ENCODE data around the gene AATK.
"Not testable (repeated sequence)": the region's sequence is repeated elsewhere in the genome, so short reads cannot be mapped to it uniquely, and the experiment has no call there.

The AATK gene

DNA sequence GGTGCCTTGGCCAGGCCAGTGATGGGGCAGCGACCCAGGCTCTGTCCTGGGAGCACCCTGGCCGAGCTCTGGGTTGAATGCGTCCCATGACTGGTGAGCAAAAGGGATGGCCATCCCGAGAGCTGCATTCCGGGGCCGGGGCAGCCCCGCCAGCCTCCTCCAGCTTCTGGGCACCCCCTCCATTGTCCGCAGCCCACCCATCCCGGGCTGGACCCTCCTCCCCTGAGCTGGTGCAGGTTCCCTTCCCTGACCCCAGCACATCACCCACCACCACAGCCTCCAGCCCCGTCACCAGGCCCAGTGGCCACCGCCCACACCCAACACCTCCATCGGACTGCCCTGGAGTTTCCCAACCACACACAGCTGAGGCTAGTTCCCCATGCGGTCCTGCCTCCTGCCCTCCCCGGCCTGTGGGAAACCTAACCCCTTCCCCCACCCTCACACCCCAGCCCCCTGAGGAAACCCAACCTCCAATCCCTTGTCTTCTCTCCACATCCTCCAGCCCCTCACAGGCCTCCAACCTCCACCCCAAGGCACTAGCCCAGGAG is 17.0 kb downstream of the AATK start:
- in situ Hi-C loops (cut with HindIII; ENCODE audit: low sequenced_read_pairs) = no loop called here

DNA sequence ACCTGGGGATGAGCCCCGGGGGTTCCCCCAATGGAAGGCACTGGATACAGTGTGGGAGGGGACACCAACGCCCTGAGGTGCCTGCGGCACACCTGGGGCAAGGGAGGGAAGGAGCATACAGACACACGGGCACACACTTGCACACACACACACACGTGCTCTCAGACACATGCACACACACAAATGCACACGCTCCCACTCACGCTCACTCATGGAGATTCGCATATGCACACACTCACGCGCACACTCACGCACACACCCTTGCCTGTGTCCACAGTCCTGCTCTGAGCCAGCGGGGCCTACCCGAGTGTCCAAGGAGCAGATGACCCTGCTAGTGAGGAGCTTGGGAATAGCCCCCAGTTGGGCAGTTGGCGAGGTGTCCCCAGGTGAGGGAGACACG is 17.4 kb downstream of the AATK start:
- in situ Hi-C loops (cut with HindIII; ENCODE audit: low sequenced_read_pairs) = no loop called here

DNA sequence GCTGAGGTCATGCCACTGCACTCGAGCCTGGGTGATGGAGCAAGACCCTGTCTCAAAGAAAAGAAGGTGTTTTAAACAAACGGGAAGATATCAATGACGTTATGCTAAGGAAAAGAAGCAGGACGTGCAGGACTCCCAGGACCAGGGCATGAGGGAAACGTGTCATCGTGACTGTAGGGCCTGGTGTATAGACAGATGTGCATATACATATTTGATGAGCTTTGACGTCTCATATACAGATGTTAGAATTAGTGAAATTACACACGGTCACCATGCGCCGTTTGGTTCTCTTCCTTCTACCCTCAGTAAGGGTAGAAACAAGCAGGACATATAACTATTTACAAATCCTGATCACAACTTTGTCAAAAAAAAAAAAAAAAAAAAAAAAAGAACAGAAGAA is 18.3 kb downstream of the AATK start:
- in situ Hi-C loops (cut with HindIII; ENCODE audit: low sequenced_read_pairs) = no loop called here

DNA sequence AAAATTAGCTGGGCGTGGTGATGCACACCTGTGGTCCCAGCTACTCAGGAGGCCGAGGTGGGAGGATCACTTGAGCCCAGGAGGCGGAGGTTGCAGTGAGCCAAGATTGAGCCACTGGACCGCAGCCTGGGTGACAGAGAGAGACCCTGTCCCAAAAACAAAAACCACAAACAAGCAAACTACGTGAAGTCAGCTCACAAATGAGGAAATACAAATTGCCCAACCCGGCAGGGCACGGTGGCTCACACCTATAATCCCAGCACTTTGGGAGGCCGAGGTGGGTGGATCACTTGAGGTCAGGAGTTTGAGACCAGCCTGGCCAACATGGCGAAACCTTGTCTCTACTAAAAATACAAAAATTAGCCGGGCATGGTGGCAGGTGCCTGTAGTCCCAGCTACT is 19.8 kb downstream of the AATK start:
- in situ Hi-C loops (cut with HindIII; ENCODE audit: low sequenced_read_pairs) = not testable (repeated sequence)

DNA sequence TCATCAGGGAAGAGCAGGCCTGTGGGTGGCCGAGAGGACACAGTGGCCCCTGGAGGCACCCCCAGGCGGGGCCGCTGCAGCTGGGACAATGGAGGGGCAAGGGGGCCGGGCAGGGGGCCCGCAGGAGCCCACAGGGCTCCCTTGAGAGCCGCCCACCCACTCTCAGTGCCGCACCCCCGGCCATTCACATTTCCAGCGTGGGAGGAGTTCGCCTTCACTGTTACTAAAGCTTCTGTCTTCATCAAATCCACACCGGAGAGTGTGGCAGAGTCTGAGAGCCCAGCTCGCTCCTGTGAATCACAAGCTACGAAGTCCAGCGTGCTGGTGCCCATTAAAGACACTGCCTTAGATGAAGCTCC is 21.6 kb downstream of the AATK start:
- in situ Hi-C loops (cut with HindIII; ENCODE audit: low sequenced_read_pairs) = loop anchor here (5.0 kb wide), 1 partner anchor 43 kb away; no protein-coding TSS in a partner anchor

DNA sequence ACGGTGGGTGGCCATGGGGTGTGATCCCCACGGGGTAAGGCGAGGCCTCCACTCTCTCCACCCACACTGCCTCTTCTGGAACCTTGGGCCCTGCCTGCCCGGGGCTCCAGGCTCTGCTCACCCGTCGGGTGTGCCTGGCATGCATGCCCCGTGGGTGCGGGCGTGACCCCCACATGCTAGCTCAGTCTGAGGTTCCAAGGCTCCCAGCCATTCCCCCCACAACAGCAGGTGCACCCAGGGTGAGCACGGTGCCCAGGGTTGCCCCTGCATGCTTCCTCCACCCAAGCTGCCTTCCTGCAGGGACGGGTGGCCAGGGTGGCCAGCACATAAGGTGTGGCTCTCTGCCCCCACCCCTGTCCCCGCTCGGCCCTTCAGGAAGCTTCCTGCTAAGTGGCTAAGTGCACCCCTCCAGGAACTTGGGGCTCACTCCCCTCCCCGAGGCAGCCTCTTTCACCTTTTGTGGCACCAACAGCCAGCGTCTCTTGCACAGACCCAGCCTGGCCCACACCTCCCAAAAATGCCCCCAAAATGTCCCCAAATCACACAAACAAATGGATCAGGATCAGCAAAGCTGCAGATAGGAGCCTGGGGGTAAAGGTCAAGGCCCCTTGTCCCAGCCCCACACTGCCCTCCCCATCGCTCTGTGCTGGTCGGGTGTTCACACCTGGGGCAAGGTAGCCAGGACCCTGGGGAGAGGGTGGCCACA is 22.2 kb downstream of the AATK start:
- in situ Hi-C loops (cut with HindIII; ENCODE audit: low sequenced_read_pairs) = loop anchor here (5.0 kb wide), 1 partner anchor 43 kb away; no protein-coding TSS in a partner anchor

DNA sequence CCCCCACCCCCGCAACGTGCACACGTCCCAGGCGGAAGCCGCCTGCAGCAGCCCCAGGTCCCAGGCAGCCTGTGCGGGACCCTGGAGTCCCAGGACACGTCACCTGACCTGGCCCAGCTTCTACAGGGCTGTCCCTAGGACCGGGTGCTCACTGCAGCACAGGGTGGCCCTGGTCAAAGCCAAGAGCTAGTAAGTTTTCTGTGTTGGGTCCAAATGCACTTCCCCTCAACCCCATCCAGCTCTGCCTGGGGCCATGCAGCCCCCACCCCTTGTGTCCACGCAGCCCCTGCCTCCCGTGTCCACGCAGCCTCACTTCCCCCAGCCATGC is 22.9 kb downstream of the AATK start:
- in situ Hi-C loops (cut with HindIII; ENCODE audit: low sequenced_read_pairs) = loop anchor here (5.0 kb wide), 1 partner anchor 44 kb away; no protein-coding TSS in a partner anchor

DNA sequence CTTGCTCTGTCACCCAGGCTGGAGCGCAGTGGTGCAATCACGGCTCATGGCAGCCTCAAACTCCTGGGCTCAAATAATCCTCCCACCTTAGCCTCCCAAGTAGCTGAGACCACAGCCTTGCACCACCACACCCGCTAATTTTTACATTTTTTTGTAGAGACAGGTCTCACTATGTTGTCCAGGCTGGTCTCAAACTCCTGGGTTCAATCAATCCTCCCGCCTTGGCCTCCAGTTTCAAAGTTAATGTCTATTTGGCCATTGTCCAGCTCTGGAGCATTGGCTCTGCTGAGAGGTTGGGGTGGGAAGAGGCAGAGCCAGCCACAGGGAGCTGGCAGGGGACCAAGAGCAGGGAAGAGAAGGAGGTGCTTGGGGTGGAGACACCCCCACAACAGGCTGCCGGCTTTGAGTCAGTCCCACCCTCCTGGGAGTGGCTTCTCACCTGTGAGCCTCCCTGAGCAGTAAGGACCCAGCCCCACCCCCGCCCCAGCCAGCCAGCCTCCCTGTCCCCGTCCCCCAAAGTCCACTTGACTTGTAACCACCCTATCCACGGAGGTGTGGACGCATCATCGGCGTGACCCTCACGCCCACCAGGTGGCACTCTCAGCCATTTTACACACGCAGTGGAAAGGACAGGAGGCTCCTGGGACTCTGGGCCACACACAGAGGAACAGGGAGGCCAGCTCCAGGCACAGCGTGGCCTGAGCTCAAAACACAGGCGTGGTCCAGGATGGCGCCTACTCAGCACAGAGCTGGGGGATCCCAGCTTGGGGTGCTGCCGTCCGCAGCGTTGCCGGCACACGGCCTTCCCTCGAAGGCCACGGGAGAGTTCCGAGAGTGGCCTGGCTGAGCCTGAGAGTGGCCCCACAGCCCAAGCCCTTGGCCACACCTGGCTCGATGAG is 23.5 kb downstream of the AATK start:
- in situ Hi-C loops (cut with HindIII; ENCODE audit: low sequenced_read_pairs) = loop anchor here (5.0 kb wide), 1 partner anchor 45 kb away; no protein-coding TSS in a partner anchor

GRCh38 chr17:81140695-81141094 is 25.3 kb downstream of the AATK start:
- in situ Hi-C loops (cut with HindIII; ENCODE audit: low sequenced_read_pairs) = loop anchor here (5.0 kb wide), 1 partner anchor 47 kb away; no protein-coding TSS in a partner anchor

DNA sequence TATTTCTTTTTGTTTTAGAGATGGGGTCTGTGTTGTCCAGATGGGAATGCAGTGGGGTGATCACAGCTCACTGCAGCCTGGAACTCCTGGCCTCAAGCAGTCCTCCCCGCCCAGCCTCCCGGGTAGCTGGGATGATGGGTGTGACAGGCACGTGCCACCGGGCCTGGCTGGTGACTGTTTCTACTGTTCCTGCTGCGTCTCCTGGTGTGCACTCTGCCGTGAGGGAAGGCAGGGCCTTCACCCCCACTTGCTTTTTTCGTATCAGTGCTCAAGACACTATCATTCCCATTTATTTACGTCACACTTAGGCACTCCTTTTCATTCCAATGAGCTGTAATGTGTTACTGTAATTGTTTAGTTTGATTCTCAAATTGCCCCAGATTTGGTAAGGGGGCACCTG is 26.0 kb downstream of the AATK start:
- in situ Hi-C loops (cut with HindIII; ENCODE audit: low sequenced_read_pairs) = loop anchor here (5.0 kb wide), 1 partner anchor 47 kb away; no protein-coding TSS in a partner anchor

DNA sequence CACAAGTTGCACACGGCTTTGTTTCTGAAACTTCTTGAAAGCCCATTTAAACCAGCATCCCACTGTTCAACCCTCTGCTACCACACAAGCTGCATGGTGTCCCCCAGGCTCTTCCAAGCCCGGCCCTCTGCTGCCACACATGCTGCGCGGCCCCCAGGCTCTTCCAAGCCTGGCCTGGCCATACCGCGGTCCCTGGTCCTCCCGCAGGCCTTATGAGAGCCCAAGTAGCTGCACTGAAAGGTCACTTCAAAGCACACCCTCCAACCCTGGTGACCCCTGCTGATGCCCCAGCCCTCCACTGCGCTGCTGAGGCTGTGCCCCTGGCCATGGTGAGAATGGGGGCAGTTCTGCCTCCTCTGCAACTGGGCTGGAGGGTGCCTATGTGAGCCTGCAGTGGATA is 26.6 kb downstream of the AATK start:
- in situ Hi-C loops (cut with HindIII; ENCODE audit: low sequenced_read_pairs) = no loop called here

- in situ Hi-C loops (cut with HindIII; ENCODE audit: low sequenced_read_pairs) = no loop called here
Observed at GRCh38 chr17:81138500-81138899, 27.5 kb downstream of the AATK start.

GRCh38 chr17:81138083-81138482 is 27.9 kb downstream of the AATK start:
- in situ Hi-C loops (cut with HindIII; ENCODE audit: low sequenced_read_pairs) = no loop called here

GRCh38 chr17:81137248-81137647 is 28.8 kb downstream of the AATK start:
- in situ Hi-C loops (cut with HindIII; ENCODE audit: low sequenced_read_pairs) = no loop called here

- in situ Hi-C loops (cut with HindIII; ENCODE audit: low sequenced_read_pairs) = no loop called here
Observed at GRCh38 chr17:81136366-81136765, 29.7 kb downstream of the AATK start.

DNA sequence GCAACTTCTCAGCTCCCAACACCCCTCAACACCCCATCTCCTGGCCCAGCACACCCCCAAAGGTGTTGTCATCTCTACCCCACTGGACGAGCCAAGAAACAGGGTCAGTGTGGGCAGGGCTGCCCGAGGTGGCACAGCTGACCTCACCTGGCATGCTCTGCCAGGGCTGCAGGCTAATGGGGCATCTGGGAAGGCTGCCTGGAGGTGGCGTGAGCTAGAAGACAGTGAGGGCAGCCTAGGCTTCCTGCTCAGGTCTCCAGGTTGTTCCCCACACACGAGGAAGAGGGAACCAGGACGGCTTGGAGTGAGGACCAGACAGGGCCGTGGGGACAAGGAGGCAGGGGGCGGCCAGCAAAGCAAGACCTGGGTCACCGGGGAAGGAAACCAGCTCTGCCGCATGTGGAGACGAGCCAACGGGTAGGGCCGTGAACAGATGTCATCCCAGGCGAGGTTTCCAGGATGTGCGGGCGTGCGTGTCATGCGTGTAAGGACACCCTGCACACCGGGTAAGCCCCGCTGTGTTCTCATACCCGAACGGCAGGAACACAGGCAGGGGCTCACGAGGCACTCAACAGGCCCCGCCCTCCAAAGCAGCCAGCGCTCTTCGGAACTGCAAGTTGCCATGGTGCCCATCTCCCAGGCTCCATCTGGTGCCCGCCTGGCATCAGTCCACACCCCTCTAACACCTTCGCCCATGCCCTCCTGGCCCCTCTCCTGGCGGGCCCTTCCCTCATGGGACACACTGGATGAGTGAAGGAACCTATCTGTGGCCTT is 30.3 kb downstream of the AATK start:
- in situ Hi-C loops (cut with HindIII; ENCODE audit: low sequenced_read_pairs) = no loop called here

DNA sequence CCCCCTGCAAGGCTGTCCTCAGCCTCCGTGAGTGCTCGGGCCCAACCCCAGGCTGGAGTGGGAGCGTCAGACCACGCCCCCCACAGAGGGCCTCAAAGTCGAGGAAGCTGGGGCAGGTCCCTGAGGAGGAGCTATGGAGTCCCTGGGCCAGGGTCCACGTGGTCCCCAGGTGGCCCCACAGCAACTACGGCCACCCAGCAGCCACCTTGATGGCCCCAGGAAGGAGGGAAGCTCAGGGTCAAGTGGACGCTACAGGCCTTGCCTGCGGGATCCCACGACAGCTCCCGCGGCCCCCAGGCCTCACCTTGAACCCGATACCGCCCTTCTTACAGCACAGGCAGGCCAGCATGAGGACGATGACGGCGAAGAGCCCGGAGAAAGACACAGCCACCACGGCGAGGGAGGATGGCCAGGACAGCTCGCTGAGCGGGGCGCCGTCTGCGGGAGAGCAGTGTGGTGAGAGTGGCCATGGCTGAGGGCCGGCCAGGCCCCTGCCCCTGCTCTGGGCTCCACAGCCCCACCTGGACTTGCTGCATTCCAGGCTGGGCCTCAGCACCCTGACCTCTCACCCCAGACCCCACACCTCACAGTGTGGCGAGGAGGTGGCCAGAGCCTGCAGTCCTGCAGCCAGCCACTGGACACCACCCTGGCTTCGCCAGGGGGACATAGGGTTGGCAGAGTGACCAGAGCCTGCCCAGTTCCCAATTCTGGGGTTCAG is 31.8 kb downstream of the AATK start:
- in situ Hi-C loops (cut with HindIII; ENCODE audit: low sequenced_read_pairs) = loop anchor here (5.0 kb wide), 1 partner anchor 73 kb away; no protein-coding TSS in a partner anchor

GRCh38 chr17:81132770-81133723 is 33.0 kb downstream of the AATK start:
- in situ Hi-C loops (cut with HindIII; ENCODE audit: low sequenced_read_pairs) = loop anchor here (5.0 kb wide), 1 partner anchor 74 kb away; no protein-coding TSS in a partner anchor

DNA sequence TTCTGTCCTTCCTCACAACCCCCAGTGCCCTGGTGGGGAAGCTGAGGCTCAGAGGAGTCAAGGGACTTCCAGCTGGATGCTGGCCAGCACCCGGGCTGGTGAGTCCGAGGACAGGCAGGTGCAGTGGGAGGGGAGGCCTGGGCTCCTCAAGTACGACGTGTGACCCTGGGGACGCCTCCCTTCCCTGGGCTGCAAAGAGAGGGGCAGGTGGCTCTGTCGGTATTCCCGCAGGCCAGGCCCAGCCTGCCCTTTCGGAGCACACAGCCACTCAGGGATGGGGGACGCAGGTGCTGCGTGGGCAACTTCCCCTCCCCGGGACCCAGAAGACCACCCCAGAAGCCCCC is 33.9 kb downstream of the AATK start:
- in situ Hi-C loops (cut with HindIII; ENCODE audit: low sequenced_read_pairs) = loop anchor here (5.0 kb wide), 1 partner anchor 75 kb away; no protein-coding TSS in a partner anchor
